ENCODE measurements around the gene ZNF320. TPM values are rescaled to one million over a fixed set of nuclear protein-coding genes. Genes with fewer than 3 reads are reported as not detected.

The ZNF320 gene
- polyA plus RNA-seq, 1 donor, result 56.9 TPM

Other genes with a start within 250 kb of the ZNF320 start
- 28.7 TPM for gene ZNF611, start 162.6 kb downstream of the ZNF320 start, polyA plus RNA-seq (ENCODE audit: insufficient read length)
- 9.2 TPM for gene ZNF600, start 110.8 kb downstream of the ZNF320 start, polyA plus RNA-seq (ENCODE audit: insufficient read length)
- 21.1 TPM for gene ZNF28, start 76.0 kb downstream of the ZNF320 start, polyA plus RNA-seq (ENCODE audit: insufficient read length)
- gene ZNF468, start 40.0 kb downstream of the ZNF320 start, polyA plus RNA-seq (ENCODE audit: insufficient read length), result 57.9 TPM
- gene ZNF888, start 25.8 kb upstream of the ZNF320 start, polyA plus RNA-seq (ENCODE audit: insufficient read length), result 14.8 TPM
- gene ZNF816, start 65.2 kb upstream of the ZNF320 start, polyA plus RNA-seq (ENCODE audit: insufficient read length), result 18.3 TPM
- gene ERVV-1, start 116.3 kb upstream of the ZNF320 start, polyA plus RNA-seq (ENCODE audit: insufficient read length), result 0.38 TPM
- 0.33 TPM for gene ERVV-2, start 147.1 kb upstream of the ZNF320 start, polyA plus RNA-seq (ENCODE audit: insufficient read length)
- 85.2 TPM for gene ZNF160, start 205.8 kb upstream of the ZNF320 start, polyA plus RNA-seq (ENCODE audit: insufficient read length)
- 27.3 TPM for gene ZNF415, start 235.3 kb upstream of the ZNF320 start, polyA plus RNA-seq (ENCODE audit: insufficient read length)

All from left kidney (tissue), 1 donor.